GM08714 (cell line): ENCODE data around the gene ROCK2.

Experiments
- H3K4me3 ChIP-seq: fragments of 200-500 bp; sonication (Bioruptor generic); 2 replicates; pipeline ENCODE4 v1.5.1; 2014; ENCODE audit warnings: mild to moderate bottlenecking, low read length, inconsistent platforms
- ZNF274 ChIP-seq: IDR thresholded peaks from 2 replicates; pipeline ENCODE4 v1.6.1; 2012; ENCODE audit warnings: mild to moderate bottlenecking, low read depth, low read length

ROCK2 gene

DNA sequence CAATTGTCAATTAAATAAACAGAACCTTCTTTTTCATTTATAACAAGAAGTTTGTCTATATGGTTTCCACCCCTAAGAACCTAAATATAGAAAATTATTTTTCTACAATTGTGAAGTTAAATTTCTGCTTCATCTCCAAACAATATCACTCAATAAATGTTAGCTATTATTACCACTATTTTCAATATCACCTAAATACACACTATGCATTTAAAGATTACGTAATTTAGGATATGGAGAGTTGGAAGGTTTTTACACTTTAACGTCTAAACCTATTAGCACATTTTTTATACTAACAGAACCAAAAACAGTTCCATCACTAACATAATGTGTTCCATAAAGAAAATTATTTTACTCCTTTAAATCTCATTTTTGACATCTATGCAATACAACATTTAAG lies 48.0 kb downstream of the ROCK2 start:
- TF ChIP-seq ZNF274 = no peak
- H3K4me3 ChIP-seq = no peak overlapping the region

DNA sequence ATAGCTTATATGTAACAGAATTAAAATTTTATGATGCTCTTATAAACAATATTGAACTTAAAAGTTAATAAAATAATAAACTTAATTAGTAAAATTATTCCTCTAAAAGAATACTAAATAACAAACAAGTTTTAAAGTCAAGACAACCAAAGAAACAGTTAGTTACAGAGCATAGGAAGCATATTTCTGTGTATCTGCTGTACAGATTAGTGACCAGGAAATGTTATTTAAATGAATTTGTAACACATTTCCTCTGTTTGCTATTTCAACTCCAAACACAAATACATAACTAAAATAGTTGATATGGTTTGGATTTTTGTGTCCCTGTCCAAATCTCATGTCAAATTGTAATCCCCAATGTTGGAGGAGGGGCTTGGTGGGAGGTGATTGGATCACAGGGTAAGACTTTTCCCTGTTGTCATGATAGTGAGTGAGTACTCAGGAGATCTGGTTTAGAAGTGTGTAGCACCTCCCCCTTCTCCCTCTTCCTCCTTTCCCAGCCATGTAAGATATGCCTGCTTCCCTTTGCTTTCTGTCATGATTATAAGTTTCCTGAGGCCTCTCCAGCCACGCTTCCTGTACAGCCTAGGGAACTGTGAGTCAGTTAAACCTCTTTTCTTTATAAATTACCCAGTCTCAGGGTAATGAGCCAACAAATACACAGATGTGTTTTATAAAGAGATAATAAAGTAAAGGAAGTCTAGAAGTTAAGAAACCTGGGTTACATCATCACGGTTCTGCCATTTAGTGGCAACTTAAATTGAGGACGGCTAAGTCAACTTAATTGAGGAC lies 51.8 kb downstream of the ROCK2 start:
- H3K4me3 ChIP-seq = no peak overlapping the region
- TF ChIP-seq ZNF274 = no peak

DNA sequence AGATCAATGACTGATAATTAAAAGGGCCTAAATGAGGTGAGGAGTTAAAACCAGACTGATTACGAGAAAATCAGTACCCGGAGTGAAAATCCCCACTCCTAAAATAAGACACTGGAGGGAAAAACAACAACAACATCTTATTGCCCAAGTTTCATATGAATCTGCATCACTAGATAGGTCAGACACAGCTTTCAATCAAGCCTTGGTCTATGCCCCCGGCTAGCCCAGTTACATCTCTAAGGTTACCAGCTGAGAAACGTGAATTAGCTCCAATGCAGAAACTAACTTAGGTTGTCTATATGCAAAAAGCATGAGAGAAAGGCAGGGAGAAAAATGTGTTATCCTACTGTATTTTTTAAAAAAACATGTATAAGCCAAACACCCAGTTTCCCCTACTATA lies 53.7 kb downstream of the ROCK2 start:
- no peak overlapping the region for H3K4me3 ChIP-seq
- no peak for TF ChIP-seq ZNF274

DNA sequence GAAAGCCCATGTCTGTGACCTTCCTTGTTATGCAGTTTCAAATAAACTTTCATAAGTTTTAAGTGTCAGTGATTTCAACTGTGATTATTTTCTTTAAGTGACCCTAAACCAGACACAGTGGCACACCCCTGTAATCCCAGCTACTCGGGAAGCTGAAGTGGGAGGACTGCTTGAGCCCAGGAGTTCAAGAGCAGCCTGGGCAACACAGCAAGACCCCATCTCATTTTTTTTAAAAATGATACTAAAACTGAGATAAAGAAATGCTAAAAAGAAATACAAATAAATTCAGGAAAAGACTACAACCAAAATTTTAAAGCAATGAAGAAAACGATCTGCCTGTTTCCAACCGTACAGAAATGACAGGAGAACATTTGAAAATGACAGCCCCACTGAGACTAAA lies 54.2 kb downstream of the ROCK2 start:
- H3K4me3 ChIP-seq = no peak overlapping the region
- no peak for TF ChIP-seq ZNF274

DNA sequence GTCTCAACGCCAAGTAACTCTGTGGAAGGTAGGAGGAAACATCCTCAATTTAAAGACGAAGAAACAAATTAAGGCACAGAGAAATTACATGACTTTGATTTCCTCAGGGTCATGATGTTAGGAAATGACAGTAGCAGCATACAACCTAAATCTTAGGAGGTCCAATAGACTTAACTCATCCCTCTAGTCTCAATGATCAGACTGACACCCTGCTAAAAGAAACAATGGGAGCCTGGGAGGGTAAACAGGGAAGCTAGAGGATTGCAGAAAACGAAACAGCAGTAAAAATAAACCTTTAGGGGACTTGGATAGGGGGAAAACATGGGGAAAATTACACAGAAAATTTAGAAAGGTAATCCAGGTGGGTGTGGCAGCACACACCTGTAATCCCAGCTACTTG lies 56.0 kb downstream of the ROCK2 start:
- no peak for TF ChIP-seq ZNF274
- no peak overlapping the region for H3K4me3 ChIP-seq

DNA sequence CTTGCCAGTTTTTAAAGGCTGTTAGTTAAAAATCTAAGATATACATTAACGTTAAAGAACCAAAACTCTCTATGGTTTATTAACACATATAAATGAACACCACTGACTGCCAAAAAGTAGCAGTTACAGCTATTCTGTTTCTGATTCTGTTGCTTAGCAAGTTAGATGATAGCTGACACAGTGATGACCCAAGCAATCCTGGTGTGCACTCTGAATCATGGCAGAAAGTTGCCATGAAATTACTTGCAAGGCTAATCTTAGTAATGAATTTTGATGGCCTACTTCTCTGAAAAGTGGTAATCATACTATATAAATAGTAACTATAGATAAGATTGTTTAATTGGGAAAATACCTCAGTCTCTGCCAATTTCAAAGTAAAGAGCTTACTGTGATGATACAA lies 57.7 kb downstream of the ROCK2 start:
- no peak for TF ChIP-seq ZNF274
- H3K4me3 ChIP-seq = no peak overlapping the region

DNA sequence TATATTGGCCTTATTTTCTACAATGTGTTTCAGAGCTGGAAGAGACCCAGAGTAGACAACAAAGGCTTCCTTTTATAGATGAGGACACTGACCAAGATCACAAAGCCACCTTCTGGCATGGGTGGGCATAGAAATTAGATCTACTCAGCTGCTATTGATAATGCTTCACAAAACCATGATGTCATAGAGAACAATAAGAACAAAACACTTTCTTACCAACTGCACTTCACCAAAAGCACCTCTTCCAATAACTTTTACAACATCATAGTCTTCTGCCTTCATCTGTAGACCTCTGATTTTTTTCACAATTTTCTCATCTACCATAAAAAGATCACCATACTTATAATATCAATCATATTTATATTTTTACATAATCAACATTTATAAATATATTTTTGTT lies 58.1 kb downstream of the ROCK2 start:
- TF ChIP-seq ZNF274 = no peak
- H3K4me3 ChIP-seq = no peak overlapping the region

DNA sequence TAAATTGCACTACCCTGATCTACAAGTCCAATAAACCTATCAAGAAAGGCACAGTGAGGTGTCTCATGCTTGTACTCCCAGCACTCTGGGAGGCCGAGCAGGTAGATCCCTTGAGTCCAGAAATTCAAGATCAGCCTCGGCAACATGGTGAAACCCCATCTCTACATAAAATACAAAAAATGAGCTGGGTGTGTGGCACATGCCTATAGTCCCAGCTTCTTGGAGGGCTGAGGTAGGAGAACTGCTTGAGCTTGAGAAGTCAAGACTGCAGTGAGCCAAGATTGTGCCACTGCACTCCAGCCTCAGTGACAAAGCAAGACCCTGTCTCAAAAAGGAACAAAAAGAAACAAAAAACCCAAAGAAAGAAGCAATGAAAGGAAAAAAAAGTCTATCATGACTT lies 58.9 kb downstream of the ROCK2 start:
- TF ChIP-seq ZNF274 = no peak
- no peak overlapping the region for H3K4me3 ChIP-seq

DNA sequence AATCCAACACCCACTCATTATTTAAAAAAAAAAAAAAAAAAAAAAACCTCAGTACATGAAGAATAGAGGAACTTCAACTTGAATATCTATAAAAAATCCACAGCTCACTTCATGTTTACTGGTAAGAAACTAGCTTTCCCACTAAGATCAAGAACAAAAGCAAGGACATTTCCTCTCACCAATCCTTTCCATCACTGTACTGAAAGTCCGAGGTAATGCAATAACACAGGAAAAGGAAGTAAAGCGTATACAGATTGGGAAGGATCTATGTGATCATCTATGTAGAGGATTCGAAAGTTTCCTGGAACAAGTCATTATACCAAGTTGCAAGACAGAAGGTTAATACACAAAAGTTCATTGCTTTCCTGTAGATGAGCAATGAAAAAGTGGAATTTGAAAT lies 63.2 kb downstream of the ROCK2 start:
- no peak overlapping the region for H3K4me3 ChIP-seq
- no peak for TF ChIP-seq ZNF274

DNA sequence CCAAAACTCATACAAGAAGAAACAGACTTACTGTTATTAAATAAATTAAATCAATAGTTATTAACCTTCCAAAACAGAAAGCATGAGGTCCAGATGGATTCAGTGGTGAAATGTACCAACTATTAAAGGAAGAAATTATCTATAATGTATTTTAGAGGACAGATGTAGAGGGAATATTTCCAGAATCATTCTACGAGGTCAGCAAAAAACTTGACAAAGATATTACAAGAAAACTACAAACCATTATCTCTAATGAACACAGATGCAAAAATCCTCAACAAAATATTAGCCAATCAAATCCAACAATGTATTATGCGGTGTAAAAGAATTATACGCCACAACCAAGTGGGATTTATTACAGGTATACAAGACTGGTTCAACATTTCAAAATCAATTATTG lies 63.7 kb downstream of the ROCK2 start:
- no peak overlapping the region for H3K4me3 ChIP-seq
- no peak for TF ChIP-seq ZNF274

DNA sequence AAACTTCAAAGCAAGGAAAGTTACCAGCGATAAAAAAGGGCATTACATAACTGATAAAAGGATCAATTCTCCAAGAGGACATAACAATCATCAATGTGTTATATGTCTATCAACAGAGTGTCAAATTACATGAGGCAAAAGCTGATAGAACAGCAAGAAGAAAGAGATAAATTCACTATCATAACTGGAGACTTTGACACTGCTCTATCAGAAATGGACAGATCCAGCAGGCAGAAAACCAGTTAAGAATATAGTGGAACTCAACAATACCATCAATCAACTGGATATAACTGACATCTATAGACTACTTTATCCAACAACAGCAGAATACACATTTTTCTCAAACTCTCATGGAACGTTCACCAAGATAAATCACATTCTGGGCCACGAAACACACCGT lies 65.0 kb downstream of the ROCK2 start:
- no peak overlapping the region for H3K4me3 ChIP-seq
- TF ChIP-seq ZNF274 = no peak

DNA sequence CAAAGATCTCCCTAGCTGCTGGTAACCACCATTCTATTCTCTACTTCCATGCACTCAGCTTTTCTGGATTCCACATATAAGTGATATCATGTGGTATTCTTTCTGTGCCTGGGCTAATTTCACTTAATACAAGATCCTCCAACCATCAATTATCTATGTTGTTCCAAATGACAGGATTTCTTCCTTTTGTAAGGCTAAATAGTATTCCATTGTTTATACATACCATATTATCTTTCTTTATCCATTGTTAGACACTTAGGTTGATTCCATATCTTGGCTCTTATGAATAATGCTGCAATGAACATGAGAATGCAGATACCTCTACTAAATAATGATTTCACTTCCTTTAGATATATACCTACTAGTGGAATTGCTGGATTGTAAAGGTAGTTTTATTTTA lies 66.2 kb downstream of the ROCK2 start:
- H3K4me3 ChIP-seq = no peak overlapping the region
- no peak for TF ChIP-seq ZNF274

DNA sequence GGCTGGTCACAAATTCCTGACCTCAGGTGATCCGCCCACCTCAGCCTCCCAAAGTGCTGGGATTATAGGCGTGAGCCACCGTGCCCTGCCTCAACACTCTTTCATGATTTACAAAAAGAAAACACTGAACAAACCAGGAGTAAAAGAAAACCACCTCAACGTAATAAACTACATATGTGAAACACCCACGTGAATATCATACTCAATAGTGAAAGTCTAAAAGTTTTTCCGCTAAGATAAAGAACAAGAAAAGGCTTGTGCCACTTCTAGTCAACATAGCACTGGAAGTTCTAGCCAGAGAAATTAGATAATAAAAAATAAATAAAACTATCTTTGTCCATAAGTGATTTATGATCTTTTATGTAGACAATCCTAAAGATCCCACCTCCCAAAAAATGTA lies 68.5 kb downstream of the ROCK2 start:
- TF ChIP-seq ZNF274 = no peak

DNA sequence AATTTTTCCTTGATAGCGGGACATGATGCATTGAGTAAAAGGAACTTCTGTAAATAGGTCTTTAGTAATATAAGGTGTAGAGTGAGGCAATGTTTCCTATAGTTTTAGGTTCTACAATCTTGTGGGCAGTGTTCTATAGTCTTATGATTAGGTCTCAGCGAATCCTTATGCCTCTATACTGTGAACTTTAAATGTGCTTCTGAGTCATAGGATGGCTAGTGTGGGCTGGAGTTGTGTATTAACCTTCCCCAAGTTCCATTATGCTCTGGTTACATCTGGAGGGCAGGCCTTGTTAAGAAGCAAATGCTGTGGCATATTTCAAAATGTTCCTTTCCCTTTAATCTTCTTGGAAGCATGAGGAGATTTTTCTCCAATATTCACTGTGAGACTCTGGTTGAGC lies 73.5 kb downstream of the ROCK2 start:
- no peak for TF ChIP-seq ZNF274
- H3K4me3 ChIP-seq = no peak overlapping the region

More for the DNA sequence above, 68.5 kb downstream of the ROCK2 start:
- no peak overlapping the region for H3K4me3 ChIP-seq

DNA sequence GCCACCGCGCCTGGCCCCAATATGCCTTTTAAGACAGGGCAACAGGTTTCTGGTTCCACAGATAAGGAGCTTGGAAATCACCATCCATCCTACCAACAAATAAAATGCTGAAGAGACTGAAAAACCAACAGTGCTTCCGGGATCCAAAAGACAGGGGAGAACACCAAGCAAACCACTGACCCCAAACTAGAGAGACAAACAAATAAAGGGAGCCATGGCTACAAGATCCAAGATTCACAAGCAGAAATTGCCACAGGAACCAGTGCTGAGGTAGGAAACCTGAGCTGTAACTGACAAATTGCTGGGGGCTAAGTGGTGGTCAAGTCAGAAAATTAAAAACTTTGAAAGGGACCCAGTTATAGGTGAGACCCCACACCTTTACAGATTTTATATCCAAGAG lies 76.5 kb downstream of the ROCK2 start:
- TF ChIP-seq ZNF274 = no peak

DNA sequence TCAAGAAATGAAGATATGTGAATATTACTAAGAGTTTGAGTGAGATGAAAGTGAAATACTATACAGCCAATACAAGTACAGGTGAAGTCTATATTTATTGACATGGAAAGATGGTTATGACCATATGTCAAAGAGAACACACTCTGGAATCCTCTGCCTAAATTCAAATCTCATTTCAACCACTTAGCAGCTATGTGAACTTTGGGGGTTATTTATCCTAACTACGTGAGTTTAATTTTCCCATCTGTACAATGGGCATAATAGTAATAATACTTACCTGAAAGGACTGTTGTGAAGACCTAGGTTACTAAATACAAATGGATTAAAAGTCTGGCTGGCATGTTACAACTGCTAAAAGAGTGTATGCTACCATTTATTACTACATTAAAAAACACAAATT lies 79.6 kb downstream of the ROCK2 start:
- H3K4me3 ChIP-seq = no peak overlapping the region

More for the DNA sequence above, 76.5 kb downstream of the ROCK2 start:
- H3K4me3 ChIP-seq = no peak overlapping the region

DNA sequence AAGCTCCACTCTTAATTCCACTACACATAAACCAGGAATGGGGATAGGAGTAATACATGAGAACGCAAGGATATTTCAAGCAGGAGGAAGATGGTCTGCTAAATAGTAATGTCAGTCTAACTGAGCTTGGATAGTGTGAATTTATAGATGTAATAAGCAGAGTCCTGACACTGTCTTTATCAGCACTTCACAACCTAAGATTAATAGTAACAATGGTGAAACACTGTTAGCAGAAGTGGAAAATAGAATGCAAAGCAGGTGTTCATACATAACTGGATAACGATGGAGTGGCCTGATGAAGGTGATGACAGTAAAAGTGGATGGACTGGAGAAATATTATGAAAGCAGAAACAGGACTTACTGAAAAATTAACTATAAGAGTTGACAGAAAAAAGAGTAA lies 80.4 kb downstream of the ROCK2 start:
- no peak overlapping the region for H3K4me3 ChIP-seq
- no peak for TF ChIP-seq ZNF274

More for the DNA sequence above, 79.6 kb downstream of the ROCK2 start:
- no peak for TF ChIP-seq ZNF274
